ENCODE measurements around the gene KIRREL3. TPM values are rescaled to one million over a fixed set of nuclear protein-coding genes. Genes with fewer than 3 reads are reported as not detected.

The KIRREL3 gene
- total RNA-seq, 1 donor from 2014 or later: 0.26 TPM

GRCh38 chr11:126645186-126645585 lies 355.4 kb downstream of the KIRREL3 start:
- Mint-ChIP-seq H3K4me1 (ENCODE audit: low read depth) (no peaks in the 10 kb centered on the region), H3K4me3 (ENCODE audit: low read depth) (no peak overlapping the region), H3K9me3 (ENCODE audit: low read depth) (no peaks in the 10 kb centered on the region), H3K27ac (no peak overlapping the region), H3K27me3 (peaks cover 28% of the 10 kb centered on the region), H3K36me3 (ENCODE audit: insufficient read depth) (no peaks in the 10 kb centered on the region)
- TF ChIP-seq, protein P1, sequence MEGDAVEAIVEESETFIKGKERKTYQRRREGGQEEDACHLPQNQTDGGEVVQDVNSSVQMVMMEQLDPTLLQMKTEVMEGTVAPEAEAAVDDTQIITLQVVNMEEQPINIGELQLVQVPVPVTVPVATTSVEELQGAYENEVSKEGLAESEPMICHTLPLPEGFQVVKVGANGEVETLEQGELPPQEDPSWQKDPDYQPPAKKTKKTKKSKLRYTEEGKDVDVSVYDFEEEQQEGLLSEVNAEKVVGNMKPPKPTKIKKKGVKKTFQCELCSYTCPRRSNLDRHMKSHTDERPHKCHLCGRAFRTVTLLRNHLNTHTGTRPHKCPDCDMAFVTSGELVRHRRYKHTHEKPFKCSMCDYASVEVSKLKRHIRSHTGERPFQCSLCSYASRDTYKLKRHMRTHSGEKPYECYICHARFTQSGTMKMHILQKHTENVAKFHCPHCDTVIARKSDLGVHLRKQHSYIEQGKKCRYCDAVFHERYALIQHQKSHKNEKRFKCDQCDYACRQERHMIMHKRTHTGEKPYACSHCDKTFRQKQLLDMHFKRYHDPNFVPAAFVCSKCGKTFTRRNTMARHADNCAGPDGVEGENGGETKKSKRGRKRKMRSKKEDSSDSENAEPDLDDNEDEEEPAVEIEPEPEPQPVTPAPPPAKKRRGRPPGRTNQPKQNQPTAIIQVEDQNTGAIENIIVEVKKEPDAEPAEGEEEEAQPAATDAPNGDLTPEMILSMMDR (IDR thresholded peaks at IDR 0.05; ENCODE audit: unreplicated experiment): no peak
- DNase-seq (ENCODE audit: low spot score, unreplicated experiment): no peak

GRCh38 chr11:126640186-126640585 lies 360.4 kb downstream of the KIRREL3 start:
- Mint-ChIP-seq H3K4me1 (ENCODE audit: low read depth) (peaks cover 2% of the 10 kb centered on the region), H3K4me3 (ENCODE audit: low read depth) (no peak overlapping the region), H3K27me3 (peaks cover 49% of the 10 kb centered on the region), H3K9me3 (ENCODE audit: low read depth) (no peaks in the 10 kb centered on the region), H3K27ac (no peak overlapping the region), H3K36me3 (ENCODE audit: insufficient read depth) (no peaks in the 10 kb centered on the region)
- no peak for DNase-seq (ENCODE audit: low spot score, unreplicated experiment)
- TF ChIP-seq, protein P1 (IDR thresholded peaks at IDR 0.05; ENCODE audit: unreplicated experiment): no peak

GRCh38 chr11:126639692-126640091 lies 360.9 kb downstream of the KIRREL3 start:
- TF ChIP-seq, protein P1 (IDR thresholded peaks at IDR 0.05; ENCODE audit: unreplicated experiment): no peak
- DNase-seq (ENCODE audit: low spot score, unreplicated experiment): no peak
- H3K27me3 Mint-ChIP-seq: peaks cover 51% of the 10 kb centered on the region
- H3K9me3 Mint-ChIP-seq (ENCODE audit: low read depth): no peaks in the 10 kb centered on the region
- no peak overlapping the region for H3K4me3 Mint-ChIP-seq (ENCODE audit: low read depth)
- H3K27ac Mint-ChIP-seq: no peak overlapping the region
- H3K4me1 Mint-ChIP-seq (ENCODE audit: low read depth): peaks cover 2% of the 10 kb centered on the region
- no peaks in the 10 kb centered on the region for H3K36me3 Mint-ChIP-seq (ENCODE audit: insufficient read depth)

GRCh38 chr11:126638648-126639047 lies 361.9 kb downstream of the KIRREL3 start:
- DNase-seq (ENCODE audit: low spot score, unreplicated experiment): no peak
- peaks cover 60% of the 10 kb centered on the region for H3K27me3 Mint-ChIP-seq
- H3K36me3 Mint-ChIP-seq (ENCODE audit: insufficient read depth): no peaks in the 10 kb centered on the region
- no peaks in the 10 kb centered on the region for H3K9me3 Mint-ChIP-seq (ENCODE audit: low read depth)
- H3K4me1 Mint-ChIP-seq (ENCODE audit: low read depth): peaks cover 2% of the 10 kb centered on the region
- H3K4me3 Mint-ChIP-seq (ENCODE audit: low read depth): no peak overlapping the region
- TF ChIP-seq, protein P1 (IDR thresholded peaks at IDR 0.05; ENCODE audit: unreplicated experiment): no peak
- H3K27ac Mint-ChIP-seq: no peak overlapping the region

GRCh38 chr11:126637795-126638175 lies 362.8 kb downstream of the KIRREL3 start:
- H3K36me3 Mint-ChIP-seq (ENCODE audit: insufficient read depth): no peaks in the 10 kb centered on the region
- no peak overlapping the region for H3K27ac Mint-ChIP-seq
- H3K9me3 Mint-ChIP-seq (ENCODE audit: low read depth): no peaks in the 10 kb centered on the region
- H3K27me3 Mint-ChIP-seq: peaks cover 64% of the 10 kb centered on the region
- TF ChIP-seq, protein P1 (IDR thresholded peaks at IDR 0.05; ENCODE audit: unreplicated experiment): no peak
- DNase-seq (ENCODE audit: low spot score, unreplicated experiment): no peak
- H3K4me1 Mint-ChIP-seq (ENCODE audit: low read depth): peaks cover 2% of the 10 kb centered on the region
- H3K4me3 Mint-ChIP-seq (ENCODE audit: low read depth): no peak overlapping the region

Measured in progenitor cell of endocrine pancreas (in vitro differentiated cells).